Activated naive CD8-positive, alpha-beta T cell treated with anti-CD3 and anti-CD28 coated beads, Interleukin-2, amount 50 U/mL, for 24 hours (primary cell): Measurements from ENCODE around the gene ARF3.

Experiments used
- ATAC-seq: fragments of 150-1000 bp; cut with Tn5 transposase; one replicate; pipeline ENCODE4 v1.10.0; 2021
- DNase-seq: peaks from one replicate; pipeline ENCODE4 v3.0.0; 2021
- H3K27ac Mint-ChIP-seq: one replicate; pipeline ENCODE4 v1.8.0; 2021; ENCODE audit warnings: mild to moderate bottlenecking, mixed read lengths
- H3K27me3 Mint-ChIP-seq: one replicate; pipeline ENCODE4 v1.8.0; 2021; ENCODE audit warnings: mixed read lengths
- H3K36me3 Mint-ChIP-seq: one replicate; pipeline ENCODE4 v1.8.0; 2021; ENCODE audit warnings: low read depth, mixed read lengths
- H3K4me1 Mint-ChIP-seq: one replicate; pipeline ENCODE4 v1.8.0; 2021; ENCODE audit warnings: mixed read lengths
- H3K4me3 Mint-ChIP-seq: one replicate; pipeline ENCODE4 v1.8.0; 2021; ENCODE audit warnings: mild to moderate bottlenecking, moderate library complexity, mixed read lengths
- H3K9me3 Mint-ChIP-seq: one replicate; pipeline ENCODE4 v1.8.0; 2021; ENCODE audit warnings: mixed read lengths

Gene ARF3

DNA sequence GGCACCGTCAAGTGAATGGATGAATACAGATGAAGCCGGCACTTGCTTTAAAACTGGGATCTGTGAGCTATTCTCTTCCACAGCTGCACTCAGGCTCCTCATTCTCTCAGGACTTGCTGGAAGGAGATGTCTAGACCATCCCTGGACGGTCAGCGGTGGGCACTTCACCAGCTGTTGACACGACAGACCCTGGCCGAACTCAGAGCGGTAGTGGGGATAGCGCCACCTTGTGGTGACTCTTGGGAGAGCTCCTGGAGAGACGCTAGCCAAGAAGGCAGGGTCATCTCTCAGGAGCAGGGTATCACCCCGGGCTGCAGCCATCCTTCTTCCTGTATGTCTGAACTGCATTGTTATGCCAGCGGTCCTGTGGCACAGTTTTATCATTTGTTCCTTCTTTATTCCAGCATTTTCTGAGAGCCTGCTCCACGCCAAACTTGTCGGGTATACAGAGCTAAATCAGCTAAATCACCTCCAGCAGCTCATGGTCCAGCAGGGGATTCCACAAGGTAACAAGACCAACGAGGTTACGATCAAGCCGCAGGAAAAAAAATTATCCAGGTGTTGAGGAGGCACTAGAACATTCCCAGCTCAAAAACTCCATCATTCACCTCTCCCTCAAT is 30.9 kb upstream of the ARF3 start:
- Mint-ChIP-seq H3K4me3 (no peak overlapping the region), H3K9me3 (no peaks in the 10 kb centered on the region), H3K36me3 (no peaks in the 10 kb centered on the region), H3K27me3 (peaks cover 57% of the 10 kb centered on the region), H3K27ac (no peak overlapping the region), H3K4me1 (peaks cover 2% of the 10 kb centered on the region)
- ATAC-seq (peak; percentile 69), DNase-seq (peak; percentile 87)

DNA sequence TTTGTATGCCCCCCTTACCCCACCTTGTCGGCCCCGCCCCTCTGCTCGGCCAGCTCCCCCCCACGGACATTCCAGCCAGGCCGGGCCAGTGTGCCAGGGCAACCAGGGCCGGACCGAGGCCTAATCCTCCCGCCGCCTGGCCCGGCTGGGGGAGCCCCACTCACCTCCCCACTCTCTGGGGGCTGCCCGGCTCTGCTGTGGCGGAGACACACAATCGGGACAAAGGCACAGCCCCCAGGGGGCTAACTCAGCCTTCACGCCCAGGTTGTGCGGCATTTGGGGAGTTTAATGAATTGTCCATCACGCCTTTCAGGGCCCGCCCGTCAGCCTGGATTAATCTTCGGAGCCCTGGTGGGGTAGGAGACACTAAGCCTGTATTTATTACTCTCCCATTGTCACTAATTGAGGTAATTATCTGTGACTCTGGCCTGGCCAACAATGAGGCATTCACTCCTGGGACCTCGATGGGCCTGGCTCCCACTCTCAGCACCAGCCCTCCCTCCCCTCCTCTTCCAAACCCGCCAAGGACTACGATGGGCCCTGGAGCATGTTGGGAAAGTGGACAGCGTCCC is 29.5 kb upstream of the ARF3 start:
- peaks cover 8% of the 10 kb centered on the region for H3K4me1 Mint-ChIP-seq
- no peak for ATAC-seq
- H3K9me3 Mint-ChIP-seq: no peaks in the 10 kb centered on the region
- no peak overlapping the region for H3K27ac Mint-ChIP-seq
- H3K36me3 Mint-ChIP-seq: no peaks in the 10 kb centered on the region
- H3K27me3 Mint-ChIP-seq: peaks cover 62% of the 10 kb centered on the region
- DNase-seq: no peak
- H3K4me3 Mint-ChIP-seq: no peak overlapping the region

DNA sequence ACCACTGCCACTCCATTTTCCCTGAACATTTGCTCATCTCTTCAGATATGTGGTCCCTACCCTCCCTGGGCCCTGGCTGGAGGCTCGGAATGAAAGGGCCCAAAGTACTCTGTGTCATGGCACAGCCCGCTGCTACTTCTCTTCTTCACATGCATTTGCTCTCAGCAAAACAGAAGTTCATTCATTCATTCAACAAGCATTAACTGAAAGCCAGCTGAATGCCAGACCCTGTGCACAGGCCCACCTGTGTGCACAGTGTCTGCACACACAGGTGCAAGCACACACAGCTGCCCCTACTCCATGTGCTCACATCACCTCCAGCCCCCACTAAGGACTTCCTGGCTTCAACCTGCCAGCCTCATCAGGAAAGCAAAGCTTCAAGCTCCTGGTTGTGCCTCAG is 28.6 kb upstream of the ARF3 start:
- Mint-ChIP-seq H3K27ac (no peak overlapping the region), H3K36me3 (no peaks in the 10 kb centered on the region), H3K4me3 (no peak overlapping the region), H3K4me1 (peaks cover 16% of the 10 kb centered on the region), H3K9me3 (no peaks in the 10 kb centered on the region), H3K27me3 (peaks cover 65% of the 10 kb centered on the region)
- ATAC-seq (no peak), DNase-seq (no peak)

DNA sequence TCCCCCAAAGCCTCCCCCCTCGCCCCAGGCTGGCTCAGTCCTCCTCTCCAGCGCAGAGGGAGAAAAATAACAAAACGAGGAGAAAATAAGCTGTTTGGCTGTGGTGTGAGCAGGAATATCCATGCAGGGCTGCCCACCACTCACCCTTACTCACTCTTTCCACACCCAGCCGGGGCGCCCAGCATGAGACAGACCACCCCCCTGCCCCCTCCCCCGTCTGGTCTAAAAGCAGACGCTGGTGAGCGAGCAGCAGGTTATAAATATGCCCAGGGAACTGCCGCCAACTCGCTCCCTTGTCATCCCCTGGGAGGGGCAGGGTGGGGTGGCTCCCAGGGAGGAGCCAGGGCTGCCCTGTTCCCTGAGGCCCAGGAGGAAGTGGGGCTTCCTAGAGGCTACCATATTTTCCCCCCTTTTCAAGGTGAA is 28.2 kb upstream of the ARF3 start:
- Mint-ChIP-seq H3K9me3 (no peaks in the 10 kb centered on the region), H3K27me3 (peaks cover 65% of the 10 kb centered on the region), H3K4me3 (no peak overlapping the region), H3K4me1 (peaks cover 21% of the 10 kb centered on the region), H3K36me3 (no peaks in the 10 kb centered on the region), H3K27ac (no peak overlapping the region)
- DNase-seq (no peak), ATAC-seq (no peak)

DNA sequence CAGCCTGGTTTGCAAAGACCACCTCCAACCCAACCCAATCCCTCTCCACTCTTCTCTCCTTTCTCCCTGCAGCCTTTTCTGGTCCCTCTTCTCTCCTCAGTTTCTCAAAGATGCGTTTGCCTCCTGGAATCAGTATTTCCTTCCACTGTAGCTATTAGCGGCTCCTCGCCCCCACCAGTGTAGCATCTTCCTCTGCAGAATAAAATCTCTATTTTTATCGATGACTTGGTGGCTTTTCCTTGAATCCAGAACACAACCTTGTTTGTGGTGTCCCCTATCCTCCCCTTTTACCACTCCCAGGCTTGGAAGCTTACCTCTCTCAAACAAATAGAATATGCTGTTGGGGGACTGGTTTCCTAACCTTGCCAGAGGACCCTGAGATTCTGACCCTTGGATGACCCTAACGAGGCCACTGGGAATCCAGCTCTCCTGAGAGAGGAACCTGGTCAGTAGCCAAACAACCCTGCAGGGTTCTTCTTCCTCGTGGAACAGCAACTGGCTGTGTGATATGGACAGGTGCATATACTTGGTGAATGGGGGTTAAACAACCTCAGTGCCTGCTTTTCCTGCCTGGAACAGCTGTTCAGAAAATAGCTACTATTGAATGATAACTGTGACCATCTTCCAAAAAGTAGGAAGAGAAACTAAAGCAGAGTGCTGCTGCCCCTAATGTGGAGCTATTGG is 25.3 kb upstream of the ARF3 start:
- peak overlapping the region; percentile 74 for H3K27ac Mint-ChIP-seq
- DNase-seq (no peak), ATAC-seq (no peak)
- H3K4me1 Mint-ChIP-seq: peaks cover 43% of the 10 kb centered on the region
- peaks cover 67% of the 10 kb centered on the region for H3K27me3 Mint-ChIP-seq
- no peaks in the 10 kb centered on the region for H3K9me3 Mint-ChIP-seq
- H3K4me3 Mint-ChIP-seq: no peak overlapping the region
- H3K36me3 Mint-ChIP-seq: peaks cover 2% of the 10 kb centered on the region

DNA sequence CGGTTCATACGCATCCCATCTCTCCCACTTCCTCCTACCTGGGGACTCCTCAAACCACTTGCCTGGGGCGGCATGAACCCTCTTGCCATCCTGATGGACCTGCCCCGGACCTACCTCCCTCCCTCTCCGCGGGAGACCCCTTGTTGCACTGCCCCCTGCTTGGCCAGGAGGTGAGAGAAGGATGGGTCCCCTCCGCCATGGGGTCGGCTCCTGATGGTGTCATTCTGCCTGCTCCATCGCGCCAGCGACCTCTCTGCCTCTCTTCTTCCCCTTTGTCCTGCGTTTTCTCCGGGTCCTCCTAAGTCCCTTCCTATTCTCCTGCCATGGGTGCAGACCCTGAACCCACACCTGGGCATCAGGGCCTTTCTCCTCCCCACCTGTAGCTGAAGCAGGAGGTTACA is 24.5 kb upstream of the ARF3 start:
- Mint-ChIP-seq H3K27ac (peak overlapping the region; percentile 74), H3K9me3 (no peaks in the 10 kb centered on the region), H3K36me3 (peaks cover 2% of the 10 kb centered on the region), H3K4me3 (peak overlapping the region; percentile 42), H3K27me3 (peaks cover 68% of the 10 kb centered on the region), H3K4me1 (peaks cover 50% of the 10 kb centered on the region)
- DNase-seq (no peak), ATAC-seq (no peak)

DNA sequence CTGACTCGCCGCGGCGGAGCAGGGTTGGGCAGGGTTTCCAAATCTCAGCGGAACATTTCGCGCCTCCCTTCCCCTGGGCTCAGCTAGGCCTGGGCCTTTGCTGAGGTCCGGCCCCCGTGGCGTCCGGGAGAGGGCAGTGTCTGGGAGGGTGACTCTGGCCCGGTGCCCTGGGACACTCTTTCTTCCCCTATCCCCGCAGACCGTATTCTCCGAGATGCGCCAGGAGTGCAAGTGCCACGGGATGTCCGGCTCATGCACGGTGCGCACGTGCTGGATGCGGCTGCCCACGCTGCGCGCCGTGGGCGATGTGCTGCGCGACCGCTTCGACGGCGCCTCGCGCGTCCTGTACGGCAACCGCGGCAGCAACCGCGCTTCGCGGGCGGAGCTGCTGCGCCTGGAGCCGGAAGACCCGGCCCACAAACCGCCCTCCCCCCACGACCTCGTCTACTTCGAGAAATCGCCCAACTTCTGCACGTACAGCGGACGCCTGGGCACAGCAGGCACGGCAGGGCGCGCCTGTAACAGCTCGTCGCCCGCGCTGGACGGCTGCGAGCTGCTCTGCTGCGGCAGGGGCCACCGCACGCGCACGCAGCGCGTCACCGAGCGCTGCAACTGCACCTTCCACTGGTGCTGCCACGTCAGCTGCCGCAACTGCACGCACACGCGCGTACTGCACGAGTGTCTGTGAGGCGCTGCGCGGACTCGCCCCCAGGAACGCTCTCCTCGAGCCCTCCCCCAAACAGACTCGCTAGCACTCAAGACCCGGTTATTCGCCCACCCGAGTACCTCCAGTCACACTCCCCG is 23.9 kb upstream of the ARF3 start:
- H3K4me1 Mint-ChIP-seq: peaks cover 55% of the 10 kb centered on the region
- H3K36me3 Mint-ChIP-seq: peaks cover 2% of the 10 kb centered on the region
- no peak for DNase-seq
- peak overlapping the region; percentile 74 for H3K27ac Mint-ChIP-seq
- peak overlapping the region; percentile 42 for H3K4me3 Mint-ChIP-seq
- H3K27me3 Mint-ChIP-seq: peaks cover 70% of the 10 kb centered on the region
- no peak for ATAC-seq
- H3K9me3 Mint-ChIP-seq: no peaks in the 10 kb centered on the region

DNA sequence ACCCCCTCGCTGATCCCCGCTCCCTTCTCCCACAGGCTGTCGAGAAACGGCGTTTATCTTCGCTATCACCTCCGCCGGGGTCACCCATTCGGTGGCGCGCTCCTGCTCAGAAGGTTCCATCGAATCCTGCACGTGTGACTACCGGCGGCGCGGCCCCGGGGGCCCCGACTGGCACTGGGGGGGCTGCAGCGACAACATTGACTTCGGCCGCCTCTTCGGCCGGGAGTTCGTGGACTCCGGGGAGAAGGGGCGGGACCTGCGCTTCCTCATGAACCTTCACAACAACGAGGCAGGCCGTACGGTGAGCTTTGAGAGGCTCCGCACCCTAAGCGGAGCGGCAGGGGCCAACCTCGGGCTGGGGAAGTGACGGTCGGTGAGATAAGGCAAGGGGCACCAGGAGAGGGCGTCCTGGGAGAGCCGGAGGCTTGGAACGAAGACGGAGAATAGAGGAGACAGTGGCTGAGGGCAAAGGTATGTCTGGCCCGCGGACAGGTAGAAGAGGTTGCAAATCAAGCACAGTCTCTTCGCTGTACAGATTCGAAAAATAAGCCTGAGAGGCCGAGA is 23.2 kb upstream of the ARF3 start:
- peaks cover 57% of the 10 kb centered on the region for H3K4me1 Mint-ChIP-seq
- DNase-seq (no peak), ATAC-seq (no peak)

DNA sequence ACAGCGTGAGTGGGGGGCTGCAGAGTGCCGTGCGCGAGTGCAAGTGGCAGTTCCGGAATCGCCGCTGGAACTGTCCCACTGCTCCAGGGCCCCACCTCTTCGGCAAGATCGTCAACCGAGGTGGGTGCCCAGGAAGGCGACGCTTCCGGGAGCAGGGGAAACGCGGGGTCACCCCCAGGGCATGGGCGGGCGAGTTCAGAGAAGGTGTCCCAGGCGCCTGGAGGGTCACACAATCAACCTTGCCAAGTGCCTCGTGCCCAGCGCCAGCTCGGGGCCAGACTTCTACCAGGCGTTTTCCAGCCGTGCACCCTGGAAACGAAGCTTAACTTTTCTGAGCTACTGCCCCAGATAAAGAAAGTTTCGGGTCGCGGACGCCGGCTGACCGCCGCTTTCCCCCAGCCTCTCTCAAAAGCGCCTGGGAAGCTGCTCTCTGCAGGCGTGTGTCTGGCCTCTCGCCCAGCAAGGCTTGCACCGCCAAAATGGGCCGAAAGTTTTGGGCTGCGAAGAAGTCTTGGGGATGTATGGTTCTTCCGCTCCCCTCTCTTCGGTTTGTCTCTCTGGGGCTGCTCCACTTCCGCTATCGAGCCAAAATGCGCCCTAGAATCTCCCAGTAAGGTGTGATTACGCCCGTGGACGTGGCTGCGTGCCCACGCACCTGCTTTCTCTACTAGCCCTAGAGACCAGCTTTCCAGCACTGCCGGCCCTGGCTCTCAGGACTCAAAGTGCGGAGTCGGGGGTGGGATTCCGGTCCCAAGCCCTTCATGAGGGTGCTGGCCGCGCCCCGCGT is 22.5 kb upstream of the ARF3 start:
- peak overlapping the region; percentile 62 for H3K4me3 Mint-ChIP-seq
- peaks cover 2% of the 10 kb centered on the region for H3K36me3 Mint-ChIP-seq
- H3K27me3 Mint-ChIP-seq: peaks cover 76% of the 10 kb centered on the region
- H3K9me3 Mint-ChIP-seq: no peaks in the 10 kb centered on the region
- H3K27ac Mint-ChIP-seq: no peak overlapping the region
- peaks cover 57% of the 10 kb centered on the region for H3K4me1 Mint-ChIP-seq
- ATAC-seq (no peak), DNase-seq (no peak)

More for the DNA sequence above, 23.2 kb upstream of the ARF3 start:
- H3K9me3 Mint-ChIP-seq: no peaks in the 10 kb centered on the region
- H3K27ac Mint-ChIP-seq: no peak overlapping the region
- peaks cover 71% of the 10 kb centered on the region for H3K27me3 Mint-ChIP-seq
- peaks cover 2% of the 10 kb centered on the region for H3K36me3 Mint-ChIP-seq
- H3K4me3 Mint-ChIP-seq: peak overlapping the region; percentile 62

DNA sequence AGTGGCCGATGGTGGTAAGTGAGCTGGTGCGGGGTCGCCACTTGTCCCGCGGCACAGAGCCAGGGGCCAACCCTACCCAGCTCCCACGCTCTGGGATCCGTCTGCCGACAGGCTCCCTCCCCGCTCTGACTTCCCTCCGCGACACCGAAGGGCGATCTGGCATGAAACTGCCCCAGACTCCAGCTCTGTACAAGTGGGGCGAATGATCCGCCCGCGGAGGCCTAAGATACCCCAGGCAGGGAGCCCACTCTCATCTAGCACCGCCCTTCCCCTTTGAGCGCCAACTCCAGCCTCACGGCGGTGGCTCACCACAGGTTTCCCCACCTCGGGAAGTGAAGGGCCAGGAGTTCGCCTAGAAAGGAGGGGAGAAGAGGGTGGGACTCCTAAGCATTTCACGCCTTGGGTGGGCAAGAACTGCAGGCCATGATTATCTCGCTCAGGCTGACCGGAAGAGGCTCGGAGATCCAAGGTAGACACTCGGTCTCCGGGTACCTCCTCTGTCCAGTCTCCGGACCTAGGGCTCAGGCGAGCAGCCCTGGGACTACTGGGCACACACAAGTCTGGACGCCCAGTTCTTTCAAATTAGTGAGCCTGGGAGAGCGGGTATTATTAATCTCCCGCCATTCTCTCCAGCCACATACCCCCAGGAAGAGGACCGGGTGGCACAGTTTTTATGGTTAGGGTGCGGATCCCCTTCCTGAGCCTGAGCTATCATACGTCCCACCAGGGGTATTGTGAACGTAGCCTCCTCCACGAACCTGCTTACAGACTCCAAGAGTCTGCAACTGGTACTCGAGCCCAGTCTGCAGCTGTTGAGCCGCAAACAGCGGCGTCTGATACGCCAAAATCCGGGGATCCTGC is 21.7 kb upstream of the ARF3 start:
- H3K9me3 Mint-ChIP-seq: no peaks in the 10 kb centered on the region
- peaks cover 2% of the 10 kb centered on the region for H3K36me3 Mint-ChIP-seq
- DNase-seq (no peak), ATAC-seq (no peak)
- peaks cover 81% of the 10 kb centered on the region for H3K27me3 Mint-ChIP-seq
- H3K4me1 Mint-ChIP-seq: peaks cover 57% of the 10 kb centered on the region
- H3K4me3 Mint-ChIP-seq: peak overlapping the region; percentile 62
- peak overlapping the region; percentile 18 for H3K27ac Mint-ChIP-seq

DNA sequence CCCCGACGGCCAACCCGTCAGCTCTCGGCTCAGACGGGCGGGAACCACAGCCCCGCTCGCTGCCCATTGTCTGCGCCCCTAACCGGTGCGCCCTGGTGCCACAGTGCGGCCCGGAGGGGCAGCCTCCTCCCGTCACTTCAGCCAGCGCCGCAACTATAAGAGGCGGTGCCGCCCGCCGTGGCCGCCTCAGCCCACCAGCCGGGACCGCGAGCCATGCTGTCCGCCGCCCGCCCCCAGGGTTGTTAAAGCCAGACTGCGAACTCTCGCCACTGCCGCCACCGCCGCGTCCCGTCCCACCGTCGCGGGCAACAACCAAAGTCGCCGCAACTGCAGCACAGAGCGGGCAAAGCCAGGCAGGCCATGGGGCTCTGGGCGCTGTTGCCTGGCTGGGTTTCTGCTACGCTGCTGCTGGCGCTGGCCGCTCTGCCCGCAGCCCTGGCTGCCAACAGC is 21.0 kb upstream of the ARF3 start, which contains the start of gene WNT1:
WNT1 (plus strand) TSS at position 32 of the 450 bp plus-strand sequence; CDS start at position 361, 329 bp downstream.
- ATAC-seq: peak; percentile 2
- H3K36me3 Mint-ChIP-seq: peaks cover 2% of the 10 kb centered on the region

DNA sequence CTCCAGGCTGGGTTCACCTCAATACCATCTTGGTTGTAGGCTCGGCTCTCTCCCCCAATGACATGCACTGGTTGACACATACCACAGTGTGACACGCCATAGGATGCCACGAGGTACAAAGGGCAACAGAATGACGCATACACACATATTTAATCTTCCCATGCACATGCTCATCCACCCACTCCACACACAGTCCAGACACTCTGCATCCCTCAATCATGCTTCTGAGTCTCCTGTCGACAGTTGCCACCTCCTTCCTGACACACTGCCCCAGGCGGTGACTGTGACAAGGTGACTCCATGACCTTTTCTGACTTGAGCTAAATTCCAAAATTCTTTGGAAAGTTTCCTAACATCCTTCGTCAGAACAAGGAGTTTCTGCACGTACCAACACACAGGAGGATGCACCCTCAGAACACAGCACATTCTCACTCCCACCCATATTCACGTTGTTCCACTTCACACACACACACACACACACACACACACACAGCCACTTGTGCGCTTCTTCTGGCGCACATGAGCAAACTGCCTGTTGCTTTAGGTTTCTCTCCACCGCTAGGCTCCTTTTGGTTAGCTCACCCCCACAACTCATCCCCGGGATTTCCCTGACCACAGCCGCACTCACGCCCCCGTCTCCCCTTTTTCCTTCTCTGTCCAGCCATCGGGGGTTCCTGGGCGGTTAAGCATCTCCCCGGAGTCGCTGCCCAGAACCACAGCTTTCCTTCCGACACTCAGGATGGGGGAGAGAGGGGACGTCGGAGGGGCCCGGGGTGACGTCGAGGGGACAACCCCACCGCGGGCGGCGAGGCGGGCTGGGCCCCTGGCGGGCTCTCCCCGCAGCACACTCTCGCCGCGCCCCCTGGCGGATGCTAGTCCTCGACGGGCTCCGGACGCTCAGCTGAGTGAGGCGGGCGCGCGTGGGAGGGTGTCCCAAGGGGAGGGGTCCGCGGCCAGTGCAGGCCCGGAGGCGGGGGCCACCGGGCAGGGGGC is 20.3 kb upstream of the ARF3 start:
- Mint-ChIP-seq H3K9me3 (no peaks in the 10 kb centered on the region), H3K27me3 (peaks cover 83% of the 10 kb centered on the region), H3K4me3 (peak overlapping the region; percentile 30), H3K4me1 (peaks cover 64% of the 10 kb centered on the region), H3K36me3 (peaks cover 2% of the 10 kb centered on the region), H3K27ac (peak overlapping the region; percentile 91)
- DNase-seq (peak; percentile 93), ATAC-seq (peak; percentile 73)

More for the DNA sequence above, 21.0 kb upstream of the ARF3 start, which contains the start of gene WNT1:
- Mint-ChIP-seq H3K27ac (peak within 1 kb of the TSS; percentile 91), H3K9me3 (no peaks in the 10 kb centered on the region), H3K4me3 (peak within 1 kb of the TSS; percentile 62), H3K4me1 (peaks cover 57% of the 10 kb centered on the region), H3K27me3 (peaks cover 80% of the 10 kb centered on the region)
- no peak for DNase-seq
